Mesenchymal stem cell (in vitro differentiated cells and primary cell): ENCODE measurements around the gene ROPN1L.

Source experiments
- DNase-seq: peaks from one replicate; pipeline ENCODE4 v3.0.0-alpha.2; 2013
- H2AFZ ChIP-seq: one replicate; pipeline ENCODE4 v1.6.1; 2013; ENCODE audit warnings: low read depth, mild to moderate bottlenecking, control low read depth, inconsistent platforms, low read length, moderate library complexity
- H2AK5ac ChIP-seq: 2 replicates; pipeline ENCODE4 v1.6.1; 2013; ENCODE audit warnings: low read length, moderate library complexity, mild to moderate bottlenecking, inconsistent platforms; ENCODE audit not compliant: severe bottlenecking
- H2BK120ac ChIP-seq: one replicate; pipeline ENCODE4 v1.6.1; 2013; ENCODE audit warnings: low read depth, mild to moderate bottlenecking, inconsistent platforms, low read length, moderate library complexity
- H2BK12ac ChIP-seq, 2 experiments: one replicate each; pipeline ENCODE4 v1.6.1; 2013; ENCODE audit warnings: inconsistent platforms in 2 of 2, low read length in 2 of 2, mild to moderate bottlenecking in 2 of 2, moderate library complexity in 2 of 2, control low read depth in 1 of 2
- H2BK15ac ChIP-seq: one replicate; pipeline ENCODE4 v1.6.1; 2013; ENCODE audit warnings: mild to moderate bottlenecking, low read depth, inconsistent platforms; ENCODE audit not compliant: poor library complexity, severe bottlenecking
- H2BK5ac ChIP-seq: 2 replicates; pipeline ENCODE4 v1.6.1; 2013; ENCODE audit warnings: low read depth, mild to moderate bottlenecking, low read length, control low read depth, inconsistent platforms; ENCODE audit not compliant: poor library complexity, severe bottlenecking
- H3K14ac ChIP-seq, 2 experiments: one replicate each; pipeline ENCODE4 v1.6.1; 2013; ENCODE audit warnings: inconsistent platforms in 2 of 2, low read length in 2 of 2, control low read depth in 1 of 2, mild to moderate bottlenecking in 1 of 2, moderate library complexity in 1 of 2
- H3K18ac ChIP-seq, 2 experiments: one replicate each; pipeline ENCODE4 v1.6.1; 2013; ENCODE audit warnings: inconsistent platforms in 2 of 2, low read length in 2 of 2, control low read depth in 1 of 2, low read depth in 1 of 2, mild to moderate bottlenecking in 1 of 2
- H3K23ac ChIP-seq, 2 experiments: one replicate each; pipeline ENCODE4 v1.6.1; 2013; ENCODE audit warnings: inconsistent platforms in 2 of 2, low read length in 2 of 2, mild to moderate bottlenecking in 2 of 2, moderate library complexity in 2 of 2, control low read depth in 1 of 2
- H3K27ac ChIP-seq: 2 replicates; pipeline ENCODE4 v1.5.1; 2013; ENCODE audit warnings: mild to moderate bottlenecking, moderate library complexity, low read length, control low read depth, inconsistent platforms; ENCODE audit not compliant: poor library complexity, severe bottlenecking
- H3K27me3 ChIP-seq, 2 experiments: 2 replicates each; pipeline versions ENCODE4 v1.6.1 to v1.7.0; 2013; ENCODE audit warnings: low read length in 2 of 2, mild to moderate bottlenecking in 2 of 2, moderate library complexity in 2 of 2, control low read depth in 1 of 2, inconsistent platforms in 1 of 2; ENCODE audit not compliant: control insufficient read depth in 1 of 2, insufficient read depth in 1 of 2
- H3K36me3 ChIP-seq, 2 experiments: 2 replicates each; pipeline versions ENCODE4 v1.6.1 to v1.7.0; 2013; ENCODE audit warnings: low read length in 2 of 2, control low read depth in 1 of 2, inconsistent platforms in 1 of 2, low read depth in 1 of 2, mild to moderate bottlenecking in 1 of 2; ENCODE audit not compliant: insufficient read depth in 2 of 2, control insufficient read depth in 1 of 2
- H3K4ac ChIP-seq, 2 experiments: one replicate each; pipeline ENCODE4 v1.6.1; 2013; ENCODE audit warnings: inconsistent platforms in 2 of 2, low read length in 2 of 2, mild to moderate bottlenecking in 2 of 2, moderate library complexity in 2 of 2, control low read depth in 1 of 2, low read depth in 1 of 2
- H3K4me1 ChIP-seq: 2 replicates; pipeline ENCODE4 v1.6.1; 2013; ENCODE audit warnings: low read depth, low read length, control low read depth; ENCODE audit not compliant: control insufficient read depth, insufficient read depth
- H3K4me2 ChIP-seq: 2 replicates; pipeline ENCODE4 v1.6.1; 2013; ENCODE audit warnings: low read length, mild to moderate bottlenecking, inconsistent platforms; ENCODE audit not compliant: poor library complexity, severe bottlenecking
- H3K4me3 ChIP-seq, 2 experiments: 2 replicates each; pipeline versions ENCODE4 v1.5.1 to v1.7.0; 2013; ENCODE audit warnings: low read length in 2 of 2, mild to moderate bottlenecking in 2 of 2, control low read depth in 1 of 2, low read depth in 1 of 2; ENCODE audit not compliant: insufficient read depth in 1 of 2
- H3K79me1 ChIP-seq: replicated peaks from 2 replicates; pipeline ENCODE4 v1.6.1; 2013; ENCODE audit warnings: mild to moderate bottlenecking, control low read depth, low read length, inconsistent platforms; ENCODE audit not compliant: poor library complexity, severe bottlenecking
- H3K9ac ChIP-seq: 2 replicates; pipeline ENCODE4 v1.7.0; 2013; ENCODE audit warnings: mild to moderate bottlenecking, low read length, moderate library complexity
- H3K9me3 ChIP-seq: 2 replicates; pipeline ENCODE4 v1.7.0; 2013; ENCODE audit warnings: mild to moderate bottlenecking, low read length; ENCODE audit not compliant: control insufficient read depth
- H4K8ac ChIP-seq: one replicate; pipeline ENCODE4 v1.6.1; 2013; ENCODE audit warnings: inconsistent platforms, mild to moderate bottlenecking, low read length, moderate library complexity
- H4K91ac ChIP-seq: one replicate; pipeline ENCODE4 v1.6.1; 2013; ENCODE audit warnings: mild to moderate bottlenecking, low read length, inconsistent platforms
- WGBS: methylation state at CpG from one replicate; pipeline ENCODE4 v1.1.7; 2013; ENCODE audit warnings: mixed read lengths; 5-methylcytosine and 5-hydroxymethylcytosine counted together

ROPN1L gene

GRCh38 chr5:10479154-10479721, 37.6 kb downstream of the ROPN1L start:
- Histone ChIP-seq H2AFZ (peak overlapping the region; percentile 30), H2BK120ac (no peak overlapping the region), H2BK12ac (no peak overlapping the region), H2BK15ac (no peak overlapping the region), H2AK5ac (peak overlapping the region; percentile 38), H3K9me3 (no peaks in the 10 kb centered on the region), H3K27me3 (no peaks in the 10 kb centered on the region), H3K79me1 (no peaks in the 10 kb centered on the region), H4K91ac (no peak overlapping the region), H3K14ac (no peak overlapping the region), H3K4ac (no peak overlapping the region), H3K27ac (peak overlapping the region; percentile 61), H2BK5ac (peak overlapping the region; percentile 1), H3K4me3 (no peak overlapping the region), H3K9ac (no peak overlapping the region), H3K36me3 (no peaks in the 10 kb centered on the region), H3K23ac (no peak overlapping the region), H4K8ac (no peak overlapping the region), H3K4me1 (peaks cover 10% of the 10 kb centered on the region), H3K18ac (peak overlapping the region in 1 of 2 experiments; percentile 29), H3K4me2 (peak overlapping the region; percentile 38)
- DNase-seq: peak; percentile 74
- 61% methylated on average over 11 of the region's 11 CpGs for WGBS

GRCh38 chr5:10480237-10480985, 38.7 kb downstream of the ROPN1L start:
- H3K79me1 ChIP-seq: no peaks in the 10 kb centered on the region
- no peak overlapping the region for H3K14ac ChIP-seq
- H3K4me3 ChIP-seq: no peak overlapping the region
- H3K36me3 ChIP-seq: no peaks in the 10 kb centered on the region
- H2BK12ac ChIP-seq: peak overlapping the region in 1 of 2 experiments; percentile 24
- no peak overlapping the region for H2BK15ac ChIP-seq
- peak overlapping the region; percentile 84 for H2AK5ac ChIP-seq
- H2BK120ac ChIP-seq: no peak overlapping the region
- no peak overlapping the region for H2BK5ac ChIP-seq
- H3K23ac ChIP-seq: no peak overlapping the region
- no peak overlapping the region for H4K91ac ChIP-seq
- no peak overlapping the region for H3K27ac ChIP-seq
- H3K27me3 ChIP-seq: no peaks in the 10 kb centered on the region
- H2AFZ ChIP-seq: no peak overlapping the region
- no peak overlapping the region for H3K4me2 ChIP-seq
- no peak for DNase-seq
- no peak overlapping the region for H4K8ac ChIP-seq
- no peaks in the 10 kb centered on the region for H3K9me3 ChIP-seq
- H3K18ac ChIP-seq: no peak overlapping the region
- no peak overlapping the region for H3K9ac ChIP-seq
- WGBS: 72% methylated on average over 10 of the region's 12 CpGs
- H3K4ac ChIP-seq: no peak overlapping the region
- H3K4me1 ChIP-seq: peaks cover 10% of the 10 kb centered on the region

GRCh38 chr5:10481241-10481935, 39.7 kb downstream of the ROPN1L start:
- Histone ChIP-seq H3K4me2 (no peak overlapping the region), H3K23ac (no peak overlapping the region), H3K9me3 (no peaks in the 10 kb centered on the region), H3K79me1 (no peaks in the 10 kb centered on the region), H2BK12ac (peak overlapping the region in 1 of 2 experiments; percentile 48), H3K4me3 (no peak overlapping the region), H4K8ac (no peak overlapping the region), H3K27ac (no peak overlapping the region), H3K18ac (no peak overlapping the region), H3K27me3 (no peaks in the 10 kb centered on the region), H2BK15ac (no peak overlapping the region), H3K4ac (no peak overlapping the region), H3K14ac (no peak overlapping the region), H2BK5ac (no peak overlapping the region), H4K91ac (no peak overlapping the region), H2AK5ac (no peak overlapping the region), H2AFZ (no peak overlapping the region), H3K9ac (no peak overlapping the region), H3K4me1 (peaks cover 10% of the 10 kb centered on the region), H2BK120ac (no peak overlapping the region), H3K36me3 (no peaks in the 10 kb centered on the region)
- no peak for DNase-seq
- 74% methylated on average over 10 of the region's 10 CpGs for WGBS
